Right lobe of liver (tissue), 4 donors: Measurements from ENCODE around the gene PPP4R3A.

Source experiments
- POLR2A ChIP-seq: fragments of 450-650 bp; IDR thresholded peaks from one replicate; pipeline ENCODE4 v1.6.1; 2017; ENCODE audit warnings: antibody characterized with exemption, mild to moderate bottlenecking
- TF ChIP-seq, protein P1 (sequence below), 4 donors: fragments of 200-600 bp in 3 of 4; fragments of 450-650 bp in 1 of 4; IDR thresholded peaks; one replicate each; pipeline versions ENCODE4 v1.5.1 to v1.8.0; 2016 to 2022; ENCODE audit warnings: antibody characterized with exemption in 4 of 4, mild to moderate bottlenecking in 2 of 4
- donor health status: DM: no; HTN: no; CAD: no.
- donor health status: DM: no; HTN: no; CAD: no.
- donor health status: DM: no; HTN: yes; CAD: no.

DNA sequence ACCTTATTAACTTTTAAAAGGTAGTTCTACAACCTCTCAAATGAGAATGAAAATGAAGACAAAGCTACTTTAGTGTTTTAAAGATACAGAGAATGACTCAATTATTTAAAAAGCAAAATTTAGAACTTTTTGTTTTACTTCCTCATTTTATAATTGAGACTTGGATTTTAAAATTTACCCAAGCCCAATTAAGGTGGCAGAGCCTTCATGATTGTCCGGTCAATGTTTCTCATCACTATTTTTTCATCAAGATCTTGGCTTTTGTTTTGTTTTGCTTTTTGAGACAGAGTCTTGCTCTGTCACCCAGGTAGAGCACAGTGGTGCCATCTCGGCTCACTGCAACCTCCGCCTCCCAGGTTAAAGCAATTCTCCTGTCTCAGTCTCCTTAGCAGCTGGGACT lies 32.7 kb downstream of the PPP4R3A start:
- TF ChIP-seq, protein P1, sequence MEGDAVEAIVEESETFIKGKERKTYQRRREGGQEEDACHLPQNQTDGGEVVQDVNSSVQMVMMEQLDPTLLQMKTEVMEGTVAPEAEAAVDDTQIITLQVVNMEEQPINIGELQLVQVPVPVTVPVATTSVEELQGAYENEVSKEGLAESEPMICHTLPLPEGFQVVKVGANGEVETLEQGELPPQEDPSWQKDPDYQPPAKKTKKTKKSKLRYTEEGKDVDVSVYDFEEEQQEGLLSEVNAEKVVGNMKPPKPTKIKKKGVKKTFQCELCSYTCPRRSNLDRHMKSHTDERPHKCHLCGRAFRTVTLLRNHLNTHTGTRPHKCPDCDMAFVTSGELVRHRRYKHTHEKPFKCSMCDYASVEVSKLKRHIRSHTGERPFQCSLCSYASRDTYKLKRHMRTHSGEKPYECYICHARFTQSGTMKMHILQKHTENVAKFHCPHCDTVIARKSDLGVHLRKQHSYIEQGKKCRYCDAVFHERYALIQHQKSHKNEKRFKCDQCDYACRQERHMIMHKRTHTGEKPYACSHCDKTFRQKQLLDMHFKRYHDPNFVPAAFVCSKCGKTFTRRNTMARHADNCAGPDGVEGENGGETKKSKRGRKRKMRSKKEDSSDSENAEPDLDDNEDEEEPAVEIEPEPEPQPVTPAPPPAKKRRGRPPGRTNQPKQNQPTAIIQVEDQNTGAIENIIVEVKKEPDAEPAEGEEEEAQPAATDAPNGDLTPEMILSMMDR (IDR thresholded peaks at IDR 0.05): no peak
- no peak for TF ChIP-seq POLR2A
